ENCODE data around the gene TBC1D13. TPM values are rescaled to one million over a fixed set of nuclear protein-coding genes. Genes with fewer than 3 reads are reported as not detected.

Gene TBC1D13
- total and polyA plus RNA-seq, 2 experiments from 2014 or later, result 8.3 to 19.4 TPM

- Histone ChIP-seq H4K20me1 (replicated peaks; ENCODE audit: insufficient read depth) (no peaks in the 10 kb centered on the region; the same call in 1 of the 2 replicates), H3K36me3 (ENCODE audit: insufficient read depth) (peaks cover 7% of the 10 kb centered on the region; the same call in 1 of the 2 replicates), H3F3A (replicated peaks; ENCODE audit: low read depth) (0 out of 2 replicates have a peak, but pooled peaks cover 4% of the 10 kb centered on the region), H3K27ac (ENCODE audit: low read depth) (no peak overlapping the region), H3K27me3 (ENCODE audit: insufficient read depth) (no peaks in the 10 kb centered on the region), H3K79me2 (replicated peaks; ENCODE audit: insufficient read depth) (no peaks in the 10 kb centered on the region), H3K9me2 (ENCODE audit: insufficient read depth) (no peaks in the 10 kb centered on the region), H3K4me1 (ENCODE audit: insufficient read depth) (no peaks in the 10 kb centered on the region), H2AFZ (no peak overlapping the region), H3K4me2 (no peak overlapping the region), H3K4me3 (no peak overlapping the region)
- Mint-ChIP-seq H3K27ac (no peak overlapping the region), H3K4me1 (no peaks in the 10 kb centered on the region), H3K27me3 (ENCODE audit: insufficient read depth, low read depth, poor library complexity) (peaks cover 10% of the 10 kb centered on the region), H3K36me3 (ENCODE audit: low read depth) (peaks cover 24% of the 10 kb centered on the region), H3K4me3 (no peak overlapping the region), H3K9me3 (no peaks in the 10 kb centered on the region)
- TF ChIP-seq ETS1 (IDR thresholded peaks at IDR 0.05), result no peak
- no peak for TF ChIP-seq JUNB (IDR thresholded peaks at IDR 0.05; ENCODE audit: unreplicated experiment)
- TF ChIP-seq REST (IDR thresholded peaks at IDR 0.05; ENCODE audit: unreplicated experiment), result no peak
- no peak for TF ChIP-seq NANOG (IDR thresholded peaks at IDR 0.05; ENCODE audit: borderline replicate concordance)
- TF ChIP-seq ZNF462 (CRISPR knock-in tag; IDR thresholded peaks at IDR 0.05), result no peak
- no peak for TF ChIP-seq EZH2 (IDR thresholded peaks at IDR 0.05; ENCODE audit: low read depth, unreplicated experiment)
- no peak for TF ChIP-seq CTCF (conservative IDR thresholded peaks at IDR 0.05; ENCODE audit: low read depth in 2 of 2)
- TF ChIP-seq EZH2phosphoT487 (IDR thresholded peaks at IDR 0.05; ENCODE audit: unreplicated experiment), result no peak
- TF ChIP-seq ZNF114 (CRISPR knock-in tag; IDR thresholded peaks at IDR 0.05), result no peak
- DNase-seq (ENCODE audit: low spot score) (no peak), ATAC-seq (no peak)
Observed at GRCh38 chr9:128841694-128842492, 54.8 kb downstream of the TBC1D13 start.
